PC-9 (cell line): ENCODE measurements around the gene FAIM2. TPM values are rescaled to one million over a fixed set of nuclear protein-coding genes. Genes with fewer than 3 reads are reported as not detected.

Experiments
- BruUV-seq: library from RNA; stranded (reverse); fragments of 400-500 nt; replicated peaks from 2 replicates; lab custom pipeline; 2021; lab: Mats Ljungman, UMichigan
- CTCF ChIA-PET: fragments of 300-600 bp; sonication (Branson Sonifier 250); formaldehyde crosslinking; loops from one replicate; lab custom pipeline; 2022; ENCODE audit warnings: antibody characterized with exemption; lab: Charles Lee
- POLR2A ChIA-PET: fragments of 300-600 bp; sonication (Branson Sonifier 250); formaldehyde crosslinking; loops from one replicate; lab custom pipeline; 2022; ENCODE audit warnings: antibody characterized with exemption; ENCODE audit not compliant: unreplicated experiment; lab: Charles Lee
- DNase-seq, 2 experiments: peaks; one replicate each; pipeline versions ENCODE4 v3.0.0 to v3.0.0-alpha.2; 2015 to 2022; ENCODE audit warnings: mixed read lengths in 1 of 2
- H2AFZ ChIP-seq: fragments of 200-600 bp; sonication (generic); 2 replicates; pipeline ENCODE4 v1.8.1; 2017; ENCODE audit warnings: antibody characterized with exemption
- H3F3A ChIP-seq: fragments of 200-600 bp; sonication (generic); 2 replicates; pipeline ENCODE4 v1.8.1; 2017; ENCODE audit warnings: antibody characterized with exemption, mild to moderate bottlenecking, low read depth; ENCODE audit not compliant: insufficient read depth
- H3K27ac ChIP-seq: fragments of 200-600 bp; sonication (generic); 2 replicates; pipeline ENCODE4 v1.6.1; 2016; ENCODE audit warnings: mixed run types
- H3K27me3 ChIP-seq: fragments of 200-600 bp; sonication (generic); 2 replicates; pipeline ENCODE4 v1.6.1; 2016; ENCODE audit warnings: low read depth, mixed run types; ENCODE audit not compliant: insufficient read depth
- H3K36me3 ChIP-seq: fragments of 200-600 bp; sonication (generic); 2 replicates; pipeline ENCODE4 v1.6.1; 2016; ENCODE audit warnings: low read depth, mixed run types
- H3K4me1 ChIP-seq: fragments of 200-600 bp; sonication (generic); replicated peaks from 2 replicates; pipeline ENCODE4 v1.6.1; 2016; ENCODE audit warnings: mixed run types; ENCODE audit not compliant: insufficient read depth
- H3K4me2 ChIP-seq: fragments of 200-600 bp; sonication (generic); 2 replicates; pipeline ENCODE4 v1.6.1; 2017; ENCODE audit warnings: mixed run types
- H3K4me3 ChIP-seq: fragments of 200-600 bp; sonication (generic); 2 replicates; pipeline ENCODE4 v1.6.1; 2016; ENCODE audit warnings: mixed run types
- H3K79me2 ChIP-seq: fragments of 200-600 bp; sonication (generic); 2 replicates; pipeline ENCODE4 v1.6.1; 2017; ENCODE audit warnings: low read depth, mixed run types
- H3K9me2 ChIP-seq: fragments of 200-600 bp; sonication (generic); 2 replicates; pipeline ENCODE4 v1.8.1; 2017; ENCODE audit warnings: mild to moderate bottlenecking; ENCODE audit not compliant: insufficient read depth
- H3K9me3 ChIP-seq: fragments of 200-600 bp; sonication (generic); 2 replicates; pipeline ENCODE4 v1.8.1; 2016; ENCODE audit warnings: low read depth; ENCODE audit not compliant: insufficient read depth
- H4K20me1 ChIP-seq: fragments of 200-600 bp; sonication (generic); 2 replicates; pipeline ENCODE4 v1.8.1; 2017; ENCODE audit not compliant: insufficient read depth
- CTCF ChIP-seq: fragments of 200-600 bp; sonication (generic); conservative IDR thresholded peaks from 2 replicates; pipeline ENCODE4 v1.6.1; 2017; ENCODE audit warnings: mixed run types, antibody characterized with exemption, mild to moderate bottlenecking, moderate library complexity
- EZH2 ChIP-seq: fragments of 200-600 bp; sonication (generic); IDR thresholded peaks from 2 replicates; pipeline ENCODE4 v1.8.0; 2017; ENCODE audit warnings: antibody characterized with exemption, low read depth
- intact Hi-C: fragments of 100-400 bp; cut with micrococcal nuclease; formaldehyde crosslinking; loops from one replicate; pipeline ENCODE4 v1.10.0; 2022; ENCODE audit not compliant: unreplicated experiment
- total RNA-seq: library from RNA; stranded (reverse); gene quantifications from 2 replicates; pipeline ENCODE4 v1.2.3, GENCODE V29; 2021

Gene FAIM2
- total RNA-seq, 1 experiment from 2014 or later = not detected

GRCh38 chr12:49870501-49871262, 33.0 kb downstream of the FAIM2 start:
- Histone ChIP-seq H4K20me1 (no peaks in the 10 kb centered on the region), H3K79me2 (no peaks in the 10 kb centered on the region), H3K4me2 (no peak overlapping the region), H2AFZ (no peak overlapping the region), H3K27me3 (no peaks in the 10 kb centered on the region), H3K4me3 (no peak overlapping the region), H3K4me1 (peaks cover 30% of the 10 kb centered on the region), H3K9me2 (no peaks in the 10 kb centered on the region), H3F3A (peaks cover 8% of the 10 kb centered on the region; the same call in 1 of the 2 replicates), H3K27ac (no peak overlapping the region), H3K36me3 (no peaks in the 10 kb centered on the region), H3K9me3 (no peaks in the 10 kb centered on the region)
- CTCF ChIA-PET = no interaction called here
- BruUV-seq = no TSS peak
- no peak for DNase-seq
- intact Hi-C loops = no loop called here
- TF ChIP-seq EZH2 = no peak
- no peak for TF ChIP-seq CTCF
- POLR2A ChIA-PET = no interaction called here

GRCh38 chr12:49869816-49870500, 33.7 kb downstream of the FAIM2 start:
- no peaks in the 10 kb centered on the region for H4K20me1 ChIP-seq
- no TSS peak for BruUV-seq
- H3K79me2 ChIP-seq = no peaks in the 10 kb centered on the region
- no peak for DNase-seq
- intact Hi-C loops = loop anchor here (1.0 to 5.0 kb wide), 4 partner anchors 37 to 297 kb away; partner anchors contain the start of gene CERS5
- no peak for TF ChIP-seq EZH2
- no peak for TF ChIP-seq CTCF
- H3K9me3 ChIP-seq = no peaks in the 10 kb centered on the region
- POLR2A ChIA-PET = interaction anchor here (0.6 to 1.2 kb wide), 2 partner anchors 22 to 41 kb away, joined by 5 to 6 read pairs; partner anchors contain the start of gene NCKAP5L
- H3K36me3 ChIP-seq = no peaks in the 10 kb centered on the region
- CTCF ChIA-PET = interaction anchor here (1.0 to 1.6 kb wide), 3 partner anchors 76 to 98 kb away, joined by 4 to 6 read pairs (median 4); no protein-coding TSS in a partner anchor
- peaks cover 30% of the 10 kb centered on the region for H3K4me1 ChIP-seq
- no peak overlapping the region for H2AFZ ChIP-seq
- no peak overlapping the region for H3K4me3 ChIP-seq
- no peaks in the 10 kb centered on the region for H3K27me3 ChIP-seq
- H3K9me2 ChIP-seq = no peaks in the 10 kb centered on the region
- H3K27ac ChIP-seq = no peak overlapping the region
- no peak overlapping the region for H3K4me2 ChIP-seq
- peaks cover 8% of the 10 kb centered on the region; the same call in 1 of the 2 replicates for H3F3A ChIP-seq
